Measurements from ENCODE around the gene RNF145. TPM values are rescaled to one million over a fixed set of nuclear protein-coding genes. Genes with fewer than 3 reads are reported as not detected.

Gene RNF145
- total RNA-seq, 1 donor from 2014 or later: 160 TPM

GRCh38 chr5:159198063-159199036 is 11.0 kb downstream of the RNF145 start:
- intact Hi-C loops (cut with micrococcal nuclease): loop anchor here (1.0 kb wide), 1 partner anchor 9 kb away; no protein-coding TSS in a partner anchor

- intact Hi-C loops (cut with micrococcal nuclease): no loop called here
Measured at GRCh38 chr5:159195775-159196174, 13.6 kb downstream of the RNF145 start.

- intact Hi-C loops (cut with micrococcal nuclease): no loop called here
Measured at GRCh38 chr5:159190170-159190569, 19.2 kb downstream of the RNF145 start.

DNA sequence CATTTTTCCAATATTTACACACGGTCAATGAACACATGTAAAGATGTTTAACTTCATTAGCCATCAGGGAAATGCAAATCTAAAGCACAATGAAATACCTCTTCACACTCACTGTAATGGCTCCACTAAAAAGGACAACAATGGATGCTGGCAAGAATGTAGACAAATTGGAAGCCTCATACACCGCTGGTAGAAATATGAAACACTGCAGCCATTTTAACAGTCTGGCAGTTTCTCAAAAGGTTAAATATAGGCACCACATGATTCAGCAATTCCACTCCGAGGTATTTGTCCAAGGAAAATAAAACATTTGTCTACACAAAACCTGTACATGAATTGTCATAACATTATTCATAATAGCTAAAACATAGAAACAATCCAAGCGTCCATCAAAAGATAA is 20.0 kb downstream of the RNF145 start:
- intact Hi-C loops (cut with micrococcal nuclease): loop anchor here (1.0 kb wide), 1 partner anchor 14 kb away; no protein-coding TSS in a partner anchor

DNA sequence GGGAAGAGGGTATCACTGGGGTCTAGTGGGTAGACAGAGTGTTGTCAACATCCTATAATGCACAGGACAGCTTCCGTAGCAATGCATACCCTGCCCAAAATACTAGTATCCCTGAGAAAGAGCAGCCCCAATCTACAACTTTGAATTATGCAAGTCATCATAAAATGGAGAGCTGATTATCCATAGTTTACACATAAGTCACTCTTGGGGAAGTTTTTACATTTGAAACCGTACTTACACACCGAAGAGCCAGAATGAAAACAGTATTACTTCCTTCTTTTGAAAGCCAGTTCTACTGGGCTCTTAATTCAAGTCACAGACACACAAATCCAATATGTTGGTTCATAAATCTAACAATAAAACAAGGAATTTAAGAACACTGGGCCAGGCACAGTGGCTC is 21.6 kb downstream of the RNF145 start:
- intact Hi-C loops (cut with micrococcal nuclease): no loop called here

- intact Hi-C loops (cut with micrococcal nuclease): no loop called here
Measured at GRCh38 chr5:159186319-159186718, 23.0 kb downstream of the RNF145 start.

GRCh38 chr5:159185773-159186172 is 23.6 kb downstream of the RNF145 start:
- intact Hi-C loops (cut with micrococcal nuclease): no loop called here

DNA sequence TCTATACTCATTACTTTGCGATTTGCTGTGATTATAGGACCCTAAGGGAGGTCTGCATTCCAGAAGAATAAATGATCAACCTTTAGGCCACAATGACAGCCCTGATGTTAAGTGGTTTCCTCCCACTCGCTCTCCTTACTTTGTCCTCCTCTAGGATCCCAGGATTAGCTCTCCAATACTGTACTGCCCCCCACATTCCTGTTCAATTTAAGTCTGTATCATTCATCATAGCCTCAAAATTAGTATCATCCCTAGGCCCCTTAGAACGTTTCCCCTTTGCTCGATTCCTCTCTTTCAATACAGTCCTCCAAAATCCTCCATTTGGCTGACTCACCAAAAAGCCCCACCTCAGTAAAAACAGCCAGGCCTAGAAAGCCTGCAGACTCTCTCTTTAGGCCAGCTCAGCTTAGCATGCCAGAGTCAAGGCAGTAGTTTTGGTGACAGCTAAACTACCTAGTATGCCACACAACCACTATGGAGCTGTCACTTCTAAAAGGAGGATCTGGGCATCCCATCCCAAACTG is 24.4 kb downstream of the RNF145 start:
- intact Hi-C loops (cut with micrococcal nuclease): no loop called here

GRCh38 chr5:159184236-159184635 is 25.1 kb downstream of the RNF145 start:
- intact Hi-C loops (cut with micrococcal nuclease): no loop called here

- intact Hi-C loops (cut with micrococcal nuclease): loop anchor here (1.0 kb wide), 1 partner anchor 8 kb away; no protein-coding TSS in a partner anchor
Measured at GRCh38 chr5:159183247-159183646, 26.1 kb downstream of the RNF145 start.

DNA sequence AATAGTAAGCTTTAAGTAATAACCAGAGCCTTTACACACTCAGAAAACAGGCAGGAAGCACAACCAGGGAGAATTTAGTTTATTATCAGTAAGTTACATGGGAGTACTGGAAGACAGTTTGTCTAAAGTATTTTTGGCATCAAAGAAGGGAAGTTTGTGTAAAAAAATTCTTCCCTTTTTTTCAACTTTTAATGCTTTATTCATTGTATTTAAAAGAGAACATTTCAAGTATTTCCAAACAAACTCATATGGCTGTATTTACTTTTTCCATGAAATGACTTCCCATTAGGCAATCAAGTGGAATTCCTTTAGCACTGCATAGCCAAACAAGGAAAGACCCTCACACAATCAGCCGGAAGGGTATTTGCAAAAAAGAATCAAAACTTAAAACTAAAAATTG is 26.7 kb downstream of the RNF145 start:
- intact Hi-C loops (cut with micrococcal nuclease): loop anchor here (1.0 kb wide), 1 partner anchor 7 kb away; no protein-coding TSS in a partner anchor

DNA sequence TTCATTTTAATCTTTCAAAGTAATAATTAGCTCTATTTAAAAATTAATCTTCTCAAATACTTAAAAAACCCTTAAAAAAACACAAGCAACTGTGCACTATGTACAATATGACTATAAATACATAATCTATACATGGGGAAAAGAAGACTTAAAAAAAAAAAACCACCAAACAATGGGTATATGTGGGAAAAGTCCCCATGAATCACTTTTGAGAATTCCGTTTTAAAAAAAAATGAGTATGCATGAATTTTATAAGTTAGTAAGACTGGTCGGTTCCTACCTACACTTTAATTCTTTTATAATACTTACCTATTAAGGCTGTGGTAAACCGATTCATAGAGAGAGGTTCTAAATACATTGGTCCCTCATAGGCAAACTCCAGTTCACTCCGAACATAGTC is 27.7 kb downstream of the RNF145 start:
- intact Hi-C loops (cut with micrococcal nuclease): no loop called here

- intact Hi-C loops (cut with micrococcal nuclease): no loop called here
Measured at GRCh38 chr5:159181152-159181551, 28.2 kb downstream of the RNF145 start.

DNA sequence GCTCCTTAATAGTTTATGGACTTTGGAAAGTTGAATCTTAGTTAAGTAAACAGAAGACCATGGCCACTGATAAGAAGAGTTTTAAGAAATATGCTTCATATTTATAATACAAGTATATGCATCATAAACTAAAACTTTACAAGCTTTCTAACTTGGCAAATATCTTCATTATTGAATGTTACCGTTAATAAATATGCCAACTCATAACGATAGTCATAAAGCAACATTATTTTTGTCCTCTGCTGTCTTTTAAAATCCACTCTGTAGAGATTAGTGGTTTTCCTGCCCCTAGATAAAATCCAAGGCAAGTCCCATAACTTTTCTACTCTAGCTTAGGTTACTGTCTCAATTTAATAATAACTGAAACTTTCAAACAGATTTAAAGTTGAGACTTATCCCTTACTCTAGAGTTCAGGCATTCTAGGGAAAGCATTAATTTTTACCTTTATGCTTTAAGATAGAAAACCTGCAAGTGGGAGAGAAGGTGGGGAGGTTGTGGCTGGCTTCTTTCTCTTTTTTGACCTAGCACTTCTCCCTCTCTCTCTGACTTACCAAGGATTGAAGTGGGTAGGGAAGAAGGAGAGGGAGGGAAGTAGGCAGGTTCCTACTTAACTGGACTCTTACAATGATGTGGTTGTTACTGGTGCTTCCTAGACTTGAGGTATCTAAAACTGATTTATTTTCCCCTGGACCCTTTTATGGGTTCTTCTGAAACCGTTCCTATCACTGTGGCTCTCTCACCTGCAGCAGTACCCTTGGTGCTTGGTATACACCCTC is 29.6 kb downstream of the RNF145 start:
- intact Hi-C loops (cut with micrococcal nuclease): loop anchor here (1.0 to 10.0 kb wide), 5 partner anchors 28 to 1235 kb away; partner anchors contain the start of genes SLU7 and UBLCP1

GRCh38 chr5:159178978-159179377 is 30.4 kb downstream of the RNF145 start:
- intact Hi-C loops (cut with micrococcal nuclease): loop anchor here (1.0 to 10.0 kb wide), 5 partner anchors 28 to 1236 kb away; partner anchors contain the start of genes SLU7 and UBLCP1

GRCh38 chr5:159175547-159175946 is 33.8 kb downstream of the RNF145 start:
- intact Hi-C loops (cut with micrococcal nuclease): loop anchor here (1.0 to 10.0 kb wide), 4 partner anchors 8 to 1239 kb away; partner anchors contain the start of gene SLU7

DNA sequence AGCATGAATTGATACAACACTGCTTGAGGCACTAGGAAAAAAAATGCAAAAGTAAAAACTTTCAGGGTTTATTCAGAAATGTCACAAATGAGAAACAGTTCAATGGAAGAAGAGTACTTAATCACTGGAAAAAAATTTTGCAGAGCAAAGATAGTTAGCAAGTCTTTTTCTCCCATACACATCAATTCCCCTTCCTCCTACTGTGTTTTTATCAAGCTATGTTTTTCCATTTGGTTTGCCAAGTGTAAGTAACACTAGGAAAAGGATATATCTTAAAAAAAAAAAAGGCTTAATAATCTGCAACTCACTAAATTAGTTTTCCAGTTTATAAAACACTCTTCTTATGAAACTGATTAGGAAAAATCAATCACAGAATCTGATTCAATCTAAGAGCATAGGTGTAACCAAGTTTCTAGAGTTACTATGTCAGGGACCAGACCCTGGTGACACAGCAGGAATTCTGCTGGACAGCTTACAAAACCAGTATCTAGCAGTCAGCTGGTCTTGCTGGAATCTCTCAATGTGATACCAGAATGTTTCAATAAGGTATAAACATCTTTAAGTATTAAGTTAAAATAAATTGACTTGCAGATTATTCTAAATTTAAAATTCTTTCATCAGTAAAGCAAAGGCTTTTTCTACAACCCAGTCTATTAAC is 34.7 kb downstream of the RNF145 start:
- intact Hi-C loops (cut with micrococcal nuclease): loop anchor here (1.0 to 10.0 kb wide), 4 partner anchors 9 to 1240 kb away; partner anchors contain the start of gene SLU7

DNA sequence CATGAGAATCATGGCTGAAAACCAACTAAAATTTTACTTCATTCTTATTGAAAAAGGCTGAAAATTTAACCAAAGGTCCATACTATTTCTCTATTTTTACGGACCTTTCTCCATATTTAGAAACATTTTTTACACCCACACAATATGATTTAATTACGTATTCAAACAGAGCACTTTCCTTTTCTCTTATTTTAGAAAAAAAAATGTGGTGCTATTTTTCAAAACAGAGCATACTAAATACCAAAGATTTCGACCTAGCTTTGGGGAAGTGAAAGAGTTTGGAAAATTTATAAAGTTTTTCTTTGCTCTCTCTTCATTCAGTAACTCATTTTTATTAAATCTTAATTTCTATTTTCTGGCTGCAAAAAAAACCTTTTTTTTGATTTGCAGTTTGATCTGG is 38.1 kb downstream of the RNF145 start:
- intact Hi-C loops (cut with micrococcal nuclease): loop anchor here (10.0 kb wide), 1 partner anchor 1244 kb away; the partner anchor contains the start of gene SLU7

GRCh38 chr5:159170021-159170420 is 39.3 kb downstream of the RNF145 start:
- intact Hi-C loops (cut with micrococcal nuclease): loop anchor here (10.0 kb wide), 1 partner anchor 1245 kb away; the partner anchor contains the start of gene SLU7

DNA sequence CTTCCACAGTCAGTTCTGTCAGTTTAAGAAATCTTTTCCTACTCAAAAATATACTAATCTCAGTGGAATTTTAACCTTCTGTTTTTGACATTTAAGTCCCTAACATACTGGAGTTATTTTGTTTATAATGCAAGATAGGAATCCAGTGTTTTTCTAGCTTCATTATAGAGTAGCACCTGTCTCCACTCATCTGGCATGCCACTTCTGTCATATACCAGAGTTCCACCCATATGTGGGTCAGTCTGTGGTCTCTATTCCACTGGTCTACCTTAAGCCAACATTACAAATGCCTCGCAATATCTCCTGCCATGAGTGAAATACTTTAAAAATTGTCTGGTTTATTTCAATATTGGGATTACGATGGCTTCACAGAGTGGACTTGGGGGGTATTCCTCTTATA is 42.9 kb downstream of the RNF145 start:
- intact Hi-C loops (cut with micrococcal nuclease): no loop called here

DNA sequence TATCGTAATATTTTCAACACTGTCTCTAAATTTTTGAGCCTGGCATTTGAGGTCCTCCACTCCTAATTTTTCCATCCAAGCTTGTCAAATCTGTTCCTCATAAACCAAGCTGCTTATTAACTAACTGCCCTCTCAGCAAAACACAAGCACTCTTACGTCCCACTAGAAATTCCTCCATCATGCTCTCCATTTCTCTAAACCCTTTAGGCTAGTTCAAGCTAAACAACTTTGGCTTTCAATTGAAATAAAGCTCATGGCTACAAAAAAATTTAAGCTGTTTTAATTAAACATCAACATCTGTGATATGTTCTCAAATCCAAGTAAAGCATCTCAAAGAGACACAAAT is 45.7 kb downstream of the RNF145 start:
- intact Hi-C loops (cut with micrococcal nuclease): no loop called here
